GM12878 (cell line): Measurements from ENCODE around the gene TMBIM1. TPM values are rescaled to one million over a fixed set of nuclear protein-coding genes. Genes with fewer than 3 reads are reported as not detected.

ENCODE experiments used
- ATAC-seq: fragments of 200-7000 bp; cut with Tn5 transposase; 3 replicates; pipeline ENCODE4 v1.9.1; 2020; ENCODE audit warnings: mild to moderate bottlenecking, moderate library complexity
- BruUV-seq: library from RNA; stranded (reverse); fragments of 400-500 nt; replicated peaks from 2 replicates; lab custom pipeline; 2021; lab: Mats Ljungman, UMichigan
- CTCF ChIA-PET: fragments of 300-600 bp; sonication (Branson Sonifier 250); formaldehyde crosslinking; extraction: SDS; loops from one replicate; lab custom pipeline; 2021; ENCODE audit warnings: inconsistent platforms; lab: Yijun Ruan, JAX
- POLR2A ChIA-PET: fragments of 350-600 bp; formaldehyde crosslinking; extraction: SDS; loops from one replicate; lab custom pipeline; 2021; ENCODE audit warnings: inconsistent platforms; lab: Charles Lee
- RAD21 ChIA-PET: fragments of 300-600 bp; sonication (Branson Sonifier 250); formaldehyde crosslinking; loops from one replicate; lab custom pipeline; 2023; ENCODE audit warnings: antibody characterized with exemption; ENCODE audit not compliant: unreplicated experiment; lab: Charles Lee
- SMC1A ChIA-PET: fragments of 300-600 bp; sonication (Branson Sonifier 250); formaldehyde crosslinking; loops from one replicate; lab custom pipeline; 2023; ENCODE audit not compliant: unreplicated experiment, uncharacterized antibody; lab: Charles Lee
- DNase-seq: peaks from one replicate; pipeline ENCODE4 v3.0.0-alpha.2; 2011; ENCODE audit warnings: low read depth, low spot score
- FAIRE-seq: peaks from 3 replicates; lab custom pipeline; 2011; peaks lifted over from hg19 to GRCh38; lab: Jason Lieb, UNC
- H2AFZ ChIP-seq: 2 replicates; pipeline ENCODE4 v1.6.0; 2011; ENCODE audit warnings: low read depth, low read length, control low read depth; ENCODE audit not compliant: control insufficient read depth
- H3K27ac ChIP-seq: 2 replicates; pipeline ENCODE4 v1.5.1; 2011; ENCODE audit warnings: control low read depth; ENCODE audit not compliant: control insufficient read depth, insufficient read depth
- H3K27me3 ChIP-seq, 2 experiments: replicated peaks in 1 of 2; 2 replicates each; pipeline versions ENCODE4 v1.6.0 to v1.6.1; 2011; ENCODE audit warnings: low read length in 1 of 2; ENCODE audit not compliant: control insufficient read depth in 2 of 2, insufficient read depth in 2 of 2
- H3K36me3 ChIP-seq, 2 experiments: 2 replicates each; pipeline ENCODE4 v1.5.1; 2011; ENCODE audit warnings: low read length in 1 of 2; ENCODE audit not compliant: control insufficient read depth in 2 of 2, insufficient read depth in 2 of 2
- H3K4me1 ChIP-seq: 2 replicates; pipeline ENCODE4 v1.6.1; 2011; ENCODE audit warnings: mild to moderate bottlenecking, low read length, moderate library complexity, mixed read lengths; ENCODE audit not compliant: control insufficient read depth, insufficient read depth
- H3K4me2 ChIP-seq: 2 replicates; pipeline ENCODE4 v1.6.0; 2011; ENCODE audit warnings: control low read depth; ENCODE audit not compliant: control insufficient read depth, insufficient read depth
- H3K4me3 ChIP-seq: fragments of 200-600 bp; sonication (generic); 2 replicates; pipeline ENCODE4 v1.5.1; 2016
- H3K79me2 ChIP-seq: 2 replicates; pipeline ENCODE4 v1.6.0; 2011; ENCODE audit warnings: low read length; ENCODE audit not compliant: control insufficient read depth, insufficient read depth
- H3K9ac ChIP-seq: 2 replicates; pipeline ENCODE4 v1.8.0; 2011; ENCODE audit warnings: low read length, control low read depth, mixed read lengths; ENCODE audit not compliant: control insufficient read depth, insufficient read depth
- H3K9me3 ChIP-seq: replicated peaks from 3 replicates; pipeline ENCODE4 v1.5.1; 2011; ENCODE audit warnings: mild to moderate bottlenecking, low read length; ENCODE audit not compliant: control insufficient read depth, insufficient read depth
- H4K20me1 ChIP-seq: 2 replicates; pipeline ENCODE4 v1.6.0; 2011; ENCODE audit not compliant: control insufficient read depth, insufficient read depth
- CBX5 ChIP-seq: sonication (generic); IDR thresholded peaks from 2 replicates; pipeline ENCODE4 v1.6.1; 2016; ENCODE audit warnings: low read depth, moderate library complexity, mild to moderate bottlenecking, inconsistent platforms
- MLLT1 ChIP-seq: fragments of 450-650 bp; IDR thresholded peaks from 2 replicates; pipeline ENCODE4 v1.6.1; 2016; ENCODE audit warnings: mild to moderate bottlenecking
- SP1 ChIP-seq: IDR thresholded peaks from one replicate; pipeline ENCODE4 v1.6.1; 2011; ENCODE audit warnings: low read depth, low read length
- ZSCAN29 ChIP-seq: fragments of 450-650 bp; IDR thresholded peaks from 2 replicates; pipeline ENCODE4 v1.6.1; 2017; ENCODE audit warnings: mild to moderate bottlenecking, moderate library complexity
- WGBS: methylation state at CpG from one replicate; pipeline ENCODE4 v1.1.6; 2016; ENCODE audit warnings: low lambda C conversion rate; ENCODE audit not compliant: insufficient replicate concordance, insufficient coverage; ENCODE audit errors: missing lambda C conversion rate; 5-methylcytosine and 5-hydroxymethylcytosine counted together
- in situ Hi-C: fragments of 300-500 bp; cut with MboI; formaldehyde crosslinking; loops from 9 replicates; pipeline ENCODE4 v1.14.3; 2018; ENCODE audit warnings: mixed read lengths
- intact Hi-C: fragments of 100-400 bp; cut with micrococcal nuclease; formaldehyde crosslinking; loops from one replicate; pipeline ENCODE4 v1.14.2; 2022; ENCODE audit not compliant: unreplicated experiment
- polyA plus RNA-seq, 11 experiments: library from polyadenylated mRNA; depleted of rRNA in 4 of 11; unstranded in 6 of 11; stranded (reverse) in 5 of 11; fragments of >200 nt; fragmentation: Nextera tagmentation in 4 of 11; fragmentation: Illumina TruSeq in 1 of 11; extraction: Ambion mirVana in 4 of 11; extraction: Trizol in 1 of 11; gene quantifications; 1 replicate in 1 of 11; 2 replicates in 10 of 11; pipeline versions ENCODE4 v1.2.1 to v1.2.3, GENCODE V29; 2011 to 2016; ENCODE audit warnings: inconsistent platforms in 2 of 11, missing spikeins in 2 of 11, low read depth in 1 of 11
- total RNA-seq, 4 experiments: library from RNA; depleted of rRNA in 3 of 4; stranded (reverse); fragments of >200 nt in 3 of 4; fragmentation: Illumina TruSeq in 1 of 4; extraction: Trizol in 1 of 4; gene quantifications; 2 replicates each; pipeline versions ENCODE4 v1.2.1 to v1.2.3, GENCODE V29; 2013 to 2021

TMBIM1 gene
- total and polyA plus RNA-seq, 10 of the 15 experiments (the other 5 are each of a cell fraction or from before 2014, with no cell fraction given): 6.1 to 38.3 (median 26.2) TPM

DNA sequence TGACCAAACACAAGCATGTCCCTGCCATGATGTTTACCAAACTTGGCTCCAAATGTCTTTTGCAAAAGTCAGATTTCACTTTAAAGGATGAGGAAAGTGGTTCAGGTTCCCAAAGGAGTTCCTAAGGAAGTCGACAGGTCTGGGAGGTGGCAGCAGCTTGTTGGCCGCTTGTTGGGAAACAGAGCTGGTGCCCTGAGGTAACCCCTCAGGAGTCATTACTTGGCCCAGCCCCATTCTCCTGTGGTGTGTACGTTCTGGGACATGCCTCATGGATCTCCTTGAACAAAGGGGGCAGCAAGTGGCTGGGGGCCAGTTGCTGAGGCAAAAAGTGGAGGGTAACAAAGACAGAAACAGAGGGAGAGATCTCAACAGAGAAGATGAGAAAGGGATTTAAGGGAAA is 10.9 kb downstream of the TMBIM1 start:
- Histone ChIP-seq H3K9ac (no peak overlapping the region), H3K4me3 (no peak overlapping the region), H3K79me2 (peaks cover 22% of the 10 kb centered on the region), H3K4me1 (peaks cover 25% of the 10 kb centered on the region), H3K9me3 (no peaks in the 10 kb centered on the region), H3K4me2 (no peak overlapping the region), H3K27me3 (no peaks in the 10 kb centered on the region), H2AFZ (no peak overlapping the region), H4K20me1 (no peaks in the 10 kb centered on the region), H3K27ac (no peak overlapping the region), H3K36me3 (peaks cover 11 to 17% of the 10 kb centered on the region in 2 experiments)
- POLR2A ChIA-PET: no interaction called here
- RAD21 ChIA-PET: interaction anchor here (7.2 kb wide), 1 partner anchor 8 kb away, joined by 141 read pairs; the partner anchor contains the start of genes AAMP and PNKD
- FAIRE-seq (no peak), DNase-seq (no peak), ATAC-seq (no peak)
- SMC1A ChIA-PET: no interaction called here
- in situ Hi-C loops: loop anchor here (25.0 kb wide), 1 partner anchor 106 kb away; the partner anchor contains the start of genes CTDSP1 and SLC11A1
- no peak for TF ChIP-seq CBX5
- no TSS peak for BruUV-seq
- 95% methylated on average over 3 of the region's 3 CpGs for WGBS
- intact Hi-C loops: no loop called here
- CTCF ChIA-PET: interaction anchor here (0.5 to 7.4 kb wide), 3 partner anchors 9 to 686 kb away, joined by 3 to 154 read pairs (median 4); partner anchors contain the start of genes AAMP and PNKD

GRCh38 chr2:218280260-218280870 is 11.9 kb downstream of the TMBIM1 start:
- DNase-seq (no peak), FAIRE-seq (no peak), ATAC-seq (no peak)
- Histone ChIP-seq H3K4me1 (peaks cover 14% of the 10 kb centered on the region), H3K27ac (no peak overlapping the region), H3K4me2 (no peak overlapping the region), H4K20me1 (no peaks in the 10 kb centered on the region), H3K79me2 (peaks cover 11% of the 10 kb centered on the region), H3K36me3 (peaks cover 14 to 25% of the 10 kb centered on the region in 2 experiments), H3K9me3 (no peaks in the 10 kb centered on the region), H2AFZ (no peak overlapping the region), H3K27me3 (no peaks in the 10 kb centered on the region), H3K9ac (no peak overlapping the region), H3K4me3 (no peak overlapping the region)
- ChIA-PET RAD21 (no interaction called here), POLR2A (no interaction called here), SMC1A (interaction anchor here (0.7 kb wide), 1 partner anchor 98 kb away, joined by 3 read pairs; no protein-coding TSS in a partner anchor), CTCF (no interaction called here)
- no peak for TF ChIP-seq ZSCAN29
- TF ChIP-seq MLLT1: no peak
- TF ChIP-seq SP1: no peak
- intact Hi-C loops: no loop called here
- BruUV-seq: no TSS peak
- whole genome bisulfite sequencing: 94% methylated on average over 13 of the region's 14 CpGs
- in situ Hi-C loops: loop anchor here (25.0 kb wide), 1 partner anchor 107 kb away; the partner anchor contains the start of genes CTDSP1 and SLC11A1
